Smooth muscle cell of the brain vasculature (primary cell): ENCODE results near the gene VAV2.

ENCODE experiments used
- DNase-seq: peaks from one replicate; pipeline ENCODE4 v3.0.0-alpha.2; 2012; ENCODE audit warnings: low read depth, low spot score

Gene VAV2

DNA sequence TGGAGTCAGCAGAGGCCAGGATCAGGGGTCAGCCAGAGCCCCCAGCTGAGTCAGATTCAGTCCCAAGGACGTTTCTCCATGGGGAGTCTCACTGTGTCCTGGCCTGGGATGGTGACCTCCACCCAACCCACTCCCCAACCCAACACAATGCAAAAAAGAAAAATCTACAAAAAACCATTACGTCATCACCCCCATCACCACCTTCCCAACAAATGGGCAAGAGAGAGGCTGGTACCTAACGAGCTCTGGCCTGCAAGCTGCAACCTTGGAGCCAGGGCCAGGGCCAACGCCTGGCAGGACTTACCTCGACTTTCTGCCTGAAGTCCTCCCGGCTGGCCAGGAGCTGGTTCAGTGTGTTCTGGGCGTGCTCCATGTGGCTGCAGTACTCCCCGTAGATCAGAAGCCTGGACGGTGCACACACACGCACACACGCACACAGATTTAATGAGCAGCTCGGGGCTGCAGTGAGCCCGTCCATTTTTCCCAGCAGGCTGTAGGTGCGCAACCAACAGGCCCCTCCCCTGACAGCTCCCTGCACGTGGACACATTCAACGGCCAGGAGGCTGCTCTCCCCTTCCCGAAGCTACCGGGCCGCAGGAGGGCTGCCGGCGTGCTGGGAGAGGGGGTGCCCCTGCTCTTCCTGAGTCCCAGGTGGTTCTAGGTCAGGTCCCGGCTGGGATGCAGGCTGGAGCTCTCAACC is 194.6 kb downstream of the VAV2 start:
- DNase-seq: no peak

DNA sequence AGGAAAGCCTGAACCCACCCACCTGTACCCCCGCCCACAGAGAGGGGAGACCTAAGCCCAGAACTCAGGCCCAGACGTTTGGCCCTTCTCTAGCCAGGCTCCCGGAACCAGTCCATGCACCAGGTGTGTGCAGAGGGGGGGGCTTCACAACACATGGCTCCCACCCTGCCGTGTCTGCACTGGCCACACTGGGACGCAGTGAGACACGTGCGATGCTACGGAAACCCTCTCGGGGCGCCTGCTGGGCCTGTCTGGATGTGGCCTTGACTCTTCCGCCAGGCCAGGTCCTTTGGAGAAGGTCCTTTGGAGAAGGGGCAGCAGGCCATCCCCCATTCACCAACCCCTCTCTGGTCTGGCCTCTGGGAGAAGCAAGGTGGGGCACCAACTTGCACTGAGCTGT is 195.6 kb downstream of the VAV2 start:
- no peak for DNase-seq

DNA sequence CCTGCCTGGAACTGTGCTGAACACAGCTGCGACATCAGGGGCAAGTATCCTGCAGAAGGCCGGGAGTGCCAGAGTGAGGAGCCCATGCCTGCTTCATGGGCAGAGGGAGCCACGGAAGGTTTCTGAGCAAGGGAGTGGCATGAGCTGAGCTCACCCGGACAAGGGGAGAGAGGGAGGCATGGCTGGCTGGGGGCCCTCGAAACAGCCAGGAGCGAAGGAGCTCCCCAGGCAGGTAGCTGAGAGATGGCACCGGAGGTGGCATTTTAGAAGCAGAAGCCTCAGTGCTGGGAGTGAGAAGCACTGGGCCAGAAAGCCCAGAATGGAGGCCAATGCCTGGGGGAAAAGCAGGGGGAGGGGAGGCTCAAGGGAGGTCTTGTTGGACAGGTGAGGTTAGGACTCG is 197.1 kb downstream of the VAV2 start:
- DNase-seq: no peak

DNA sequence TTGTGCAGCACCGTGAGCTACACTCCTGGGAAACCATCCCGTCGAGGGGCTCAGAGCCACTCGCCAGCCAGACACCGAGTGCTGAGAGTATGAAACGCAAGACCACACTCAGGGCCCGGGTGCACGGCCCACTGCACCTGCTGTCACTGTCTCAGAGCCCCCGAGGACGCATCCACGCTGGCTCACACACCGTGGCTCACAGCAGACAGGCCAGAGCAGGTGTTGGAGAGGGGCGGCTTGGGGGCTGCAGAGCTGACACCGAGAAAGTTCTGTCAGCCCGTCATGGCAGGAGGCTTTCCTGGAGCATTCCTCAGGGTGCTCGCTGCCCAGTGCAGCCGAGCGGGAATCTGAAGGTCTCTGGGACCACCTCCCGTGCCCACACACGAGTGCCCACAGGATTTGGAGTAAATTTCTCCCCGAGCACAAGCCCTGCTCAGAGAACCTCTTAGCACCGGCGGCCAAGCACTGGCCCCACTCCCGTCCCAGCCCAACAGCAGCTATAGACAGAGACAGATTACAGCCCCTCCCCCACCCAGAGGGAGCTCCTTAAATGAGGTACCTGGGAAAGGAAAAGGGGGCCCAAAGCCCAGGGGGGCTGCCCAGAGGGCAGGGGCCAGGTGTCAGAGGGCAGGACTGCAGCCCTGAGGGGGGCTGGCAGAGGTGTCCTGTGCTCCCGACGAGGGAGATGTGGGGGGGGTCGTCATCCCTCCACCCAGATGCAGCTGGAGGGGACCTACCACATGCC is 197.9 kb downstream of the VAV2 start:
- no peak for DNase-seq

DNA sequence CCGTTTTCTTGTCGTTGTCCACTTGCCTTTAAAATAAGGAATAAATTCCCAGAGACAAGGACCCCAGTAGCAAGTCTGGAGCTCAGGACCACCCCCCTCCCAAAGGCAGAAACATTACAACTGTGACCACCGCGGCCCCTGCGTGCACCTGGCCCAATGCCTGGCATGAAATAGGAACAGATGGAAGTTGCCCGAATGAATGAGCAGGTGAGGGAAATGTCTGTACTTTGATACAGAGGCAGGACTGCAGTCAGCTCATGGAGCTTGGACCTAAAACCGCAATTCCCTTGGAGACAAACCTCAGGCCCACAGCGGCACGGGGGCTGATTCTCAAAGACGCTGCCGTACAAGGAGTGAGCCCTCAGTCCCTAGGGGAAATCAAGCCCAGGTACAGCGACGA is 198.7 kb downstream of the VAV2 start:
- DNase-seq: no peak

DNA sequence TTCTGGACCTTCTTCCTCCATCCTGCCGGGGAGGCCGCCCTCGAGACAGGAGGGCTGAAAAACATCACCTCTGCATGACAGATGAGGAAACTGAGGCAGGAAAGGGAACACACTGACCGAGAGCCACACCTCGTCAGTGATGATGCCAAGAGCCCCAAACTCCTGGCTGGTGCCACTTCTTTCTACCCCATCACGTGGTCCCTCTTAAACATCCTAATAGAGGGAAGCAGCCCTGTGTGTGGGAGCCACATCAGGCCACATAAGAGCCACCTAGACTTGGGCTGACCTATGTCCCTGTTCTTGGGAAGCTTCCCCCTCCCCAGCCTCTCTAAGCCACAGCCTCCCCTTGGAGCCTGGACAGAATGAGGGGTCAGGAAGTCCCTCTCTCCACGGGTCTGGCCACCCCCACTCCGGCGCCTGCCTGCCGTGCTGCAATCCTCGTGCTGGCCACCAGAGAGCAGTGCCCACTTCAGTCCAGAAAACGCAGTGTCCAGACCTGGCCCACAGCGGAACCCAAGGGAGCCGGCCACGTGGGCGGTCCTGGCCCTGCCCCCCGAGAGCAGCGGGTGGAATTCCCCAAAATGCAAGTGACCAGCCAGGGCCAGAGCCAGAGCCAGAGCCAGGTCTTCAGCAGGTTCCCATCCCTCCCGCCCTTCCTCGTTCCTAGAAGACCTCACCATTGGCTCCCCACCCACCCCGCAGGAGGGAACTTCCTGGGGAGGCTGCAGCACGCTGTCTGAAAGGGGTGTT is 199.2 kb downstream of the VAV2 start:
- peak; percentile 15 for DNase-seq

DNA sequence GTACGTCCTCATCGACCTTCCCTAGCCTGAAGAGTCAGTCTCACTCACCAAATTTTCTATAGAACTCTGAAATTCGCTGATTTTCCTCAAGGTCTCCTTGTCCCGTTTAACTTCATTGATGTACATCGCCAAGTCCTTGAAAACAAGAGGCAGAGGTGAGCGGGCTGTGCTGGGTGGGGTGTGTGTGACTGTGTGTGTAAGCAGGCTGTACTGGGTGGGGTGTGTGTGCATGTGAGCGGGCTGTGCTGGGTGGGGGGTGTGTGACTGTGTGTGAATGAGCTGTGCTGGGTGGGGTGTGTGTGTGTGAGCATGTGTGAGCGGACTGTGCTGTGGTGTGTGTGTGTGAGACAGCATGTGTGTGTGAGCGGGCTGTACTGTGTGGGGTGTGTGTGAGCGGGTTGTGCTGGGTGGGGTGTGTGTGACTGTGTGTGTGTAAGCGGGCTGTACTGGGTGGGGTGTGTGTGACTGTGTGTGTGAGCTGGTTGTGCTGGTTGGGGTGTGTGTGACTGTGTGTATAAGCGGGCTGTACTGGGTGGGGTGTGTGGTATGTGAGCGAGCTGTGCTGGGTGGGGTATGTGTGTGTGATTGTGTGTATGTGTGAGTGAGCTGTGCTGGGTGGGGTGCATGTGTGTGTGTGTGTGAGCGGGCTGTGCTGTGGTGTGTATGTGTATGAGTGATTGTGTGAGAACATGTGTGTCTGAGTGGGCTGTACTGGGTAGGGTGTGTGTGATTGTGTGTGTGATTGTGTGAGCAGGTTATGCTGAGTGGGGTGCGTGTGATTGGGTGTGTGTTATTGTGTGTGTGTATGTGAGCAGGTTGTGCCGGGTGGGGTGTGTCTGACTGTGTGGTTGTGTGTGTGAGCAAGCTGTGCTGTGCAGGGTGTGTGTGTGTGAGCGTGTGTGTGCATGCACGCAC is 200.1 kb downstream of the VAV2 start:
- no peak for DNase-seq

DNA sequence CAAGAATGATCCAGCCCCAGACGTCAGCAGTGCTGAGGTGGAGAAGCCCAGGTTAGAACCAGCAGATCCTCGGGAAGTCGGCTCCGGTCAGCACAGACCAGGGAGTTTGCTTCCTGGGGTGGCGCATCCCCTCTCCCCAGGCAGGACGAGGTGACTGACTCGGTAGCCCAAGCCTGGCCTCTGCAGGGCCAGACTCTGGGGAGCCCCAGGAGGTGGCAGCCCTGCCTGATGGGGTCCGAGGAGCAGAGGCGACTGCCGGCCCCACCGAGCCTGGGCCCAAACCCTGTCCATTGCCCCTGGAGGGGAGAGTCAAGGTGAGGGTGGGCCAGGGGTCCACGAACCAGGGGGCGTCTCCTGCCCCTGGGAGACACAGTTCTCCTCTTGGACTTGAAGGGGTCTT is 201.1 kb downstream of the VAV2 start:
- no peak for DNase-seq

DNA sequence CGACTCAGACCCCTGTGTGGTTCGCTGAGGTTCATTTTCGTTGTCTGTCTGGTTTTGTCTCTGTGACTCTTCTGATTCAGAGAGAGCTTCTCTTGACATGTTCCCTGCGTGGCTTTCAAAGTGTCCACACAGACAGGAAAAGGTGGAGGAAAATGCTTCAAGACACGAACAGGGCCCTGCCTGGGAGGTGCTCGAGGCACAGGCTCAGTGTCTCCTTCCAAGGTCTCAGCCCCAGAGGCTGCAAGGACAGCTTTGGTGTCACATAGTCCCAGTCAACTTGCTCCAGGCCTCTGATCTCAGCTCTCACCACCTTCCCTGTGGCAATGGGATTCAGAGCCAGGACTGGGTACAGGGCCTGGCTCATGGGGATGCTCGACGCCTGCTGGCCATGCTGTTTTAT is 202.3 kb downstream of the VAV2 start:
- no peak for DNase-seq

DNA sequence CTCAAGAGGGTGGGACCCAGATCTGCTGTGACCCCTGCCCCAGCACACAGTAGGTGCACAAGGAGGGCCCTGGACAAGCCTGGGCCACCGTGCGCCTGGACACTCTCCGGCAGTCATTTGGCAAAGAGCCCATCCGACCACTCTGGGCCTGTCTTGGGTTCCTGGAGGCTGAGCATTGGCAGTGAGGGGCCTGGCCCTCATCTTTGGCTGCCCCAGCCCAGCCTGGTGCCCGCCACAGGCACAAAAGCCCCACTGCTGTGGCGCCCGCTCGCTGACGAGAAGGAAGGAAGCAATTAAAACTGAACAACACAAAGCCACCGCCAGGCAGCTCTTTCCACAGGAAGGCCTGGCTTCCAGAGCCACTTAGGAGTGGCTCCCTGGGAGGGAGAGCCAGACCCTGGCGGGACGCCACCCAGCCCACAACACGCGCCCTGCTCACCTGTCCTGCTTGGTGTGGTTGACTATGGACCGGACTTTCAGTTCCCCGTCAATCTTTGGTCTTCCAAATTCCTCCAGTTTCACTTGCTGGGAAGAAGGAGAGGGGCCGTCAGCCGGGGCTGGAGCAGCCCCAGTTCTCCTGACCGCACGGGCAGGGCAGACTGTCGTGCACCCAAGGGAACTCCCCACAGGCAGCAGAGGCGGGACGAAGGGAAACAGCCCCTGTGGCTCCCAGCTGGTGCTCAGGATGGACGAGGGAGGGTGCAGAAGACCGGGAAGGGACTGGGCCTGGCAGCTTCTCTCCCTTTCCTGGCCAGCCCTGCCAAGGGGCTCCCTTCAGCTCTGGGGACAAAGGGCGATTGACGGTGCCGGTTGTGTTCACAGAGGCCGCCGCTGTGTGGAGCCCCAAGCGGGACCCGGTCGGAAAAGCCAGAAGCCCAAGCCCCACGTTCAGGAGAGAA is 203.1 kb downstream of the VAV2 start:
- DNase-seq: no peak

DNA sequence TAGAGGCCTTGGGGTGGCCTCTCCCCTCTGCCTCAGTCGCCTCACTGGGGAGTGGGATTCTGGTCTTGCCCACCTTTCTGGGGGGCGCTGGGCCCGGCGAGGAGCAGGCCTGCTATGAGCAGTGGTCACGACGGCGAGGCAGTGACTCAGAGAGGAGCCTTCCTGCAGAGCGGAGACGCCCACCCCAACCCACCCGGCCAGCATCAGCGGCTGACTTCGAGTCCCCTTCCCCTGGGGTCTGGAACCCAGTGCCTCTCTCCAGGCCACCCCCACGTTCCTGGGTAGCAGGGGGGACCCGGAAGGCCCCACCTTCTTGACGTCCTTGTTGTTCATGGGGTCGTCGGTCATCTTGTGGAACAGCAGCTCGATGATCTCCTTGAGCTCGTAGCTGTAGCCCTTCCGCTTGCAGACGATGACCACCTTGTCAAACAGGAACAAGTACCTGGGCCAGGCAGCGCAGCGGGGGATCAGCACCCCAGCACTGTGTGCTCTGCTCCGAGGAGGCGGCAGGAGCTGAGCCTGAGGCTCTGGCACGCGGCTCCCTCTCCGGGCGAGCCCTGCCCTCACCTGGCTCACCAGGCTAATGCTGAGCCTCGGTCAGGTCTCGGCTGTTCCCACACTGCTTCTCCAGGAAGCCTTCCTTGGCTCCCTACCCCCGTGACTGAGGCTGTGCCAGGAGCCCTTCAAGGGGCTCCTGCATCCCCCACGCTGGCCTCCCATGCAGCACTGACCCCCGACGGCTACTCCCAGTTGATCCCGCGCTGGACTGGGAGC is 203.9 kb downstream of the VAV2 start:
- no peak for DNase-seq

DNA sequence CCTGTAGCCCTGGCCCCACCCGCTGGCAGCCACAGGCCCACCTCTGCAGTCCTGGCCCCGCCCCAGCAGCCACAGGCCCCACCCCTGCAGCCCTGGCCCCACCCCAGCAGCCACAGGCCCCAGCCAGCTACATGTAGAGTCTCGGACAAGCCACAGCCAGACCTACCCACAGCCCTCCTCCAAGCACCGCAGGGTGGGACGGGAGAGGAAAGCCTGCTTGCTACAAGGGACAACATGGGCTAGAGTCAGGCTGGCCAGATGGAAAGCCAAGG is 204.4 kb downstream of the VAV2 start:
- no peak for DNase-seq

DNA sequence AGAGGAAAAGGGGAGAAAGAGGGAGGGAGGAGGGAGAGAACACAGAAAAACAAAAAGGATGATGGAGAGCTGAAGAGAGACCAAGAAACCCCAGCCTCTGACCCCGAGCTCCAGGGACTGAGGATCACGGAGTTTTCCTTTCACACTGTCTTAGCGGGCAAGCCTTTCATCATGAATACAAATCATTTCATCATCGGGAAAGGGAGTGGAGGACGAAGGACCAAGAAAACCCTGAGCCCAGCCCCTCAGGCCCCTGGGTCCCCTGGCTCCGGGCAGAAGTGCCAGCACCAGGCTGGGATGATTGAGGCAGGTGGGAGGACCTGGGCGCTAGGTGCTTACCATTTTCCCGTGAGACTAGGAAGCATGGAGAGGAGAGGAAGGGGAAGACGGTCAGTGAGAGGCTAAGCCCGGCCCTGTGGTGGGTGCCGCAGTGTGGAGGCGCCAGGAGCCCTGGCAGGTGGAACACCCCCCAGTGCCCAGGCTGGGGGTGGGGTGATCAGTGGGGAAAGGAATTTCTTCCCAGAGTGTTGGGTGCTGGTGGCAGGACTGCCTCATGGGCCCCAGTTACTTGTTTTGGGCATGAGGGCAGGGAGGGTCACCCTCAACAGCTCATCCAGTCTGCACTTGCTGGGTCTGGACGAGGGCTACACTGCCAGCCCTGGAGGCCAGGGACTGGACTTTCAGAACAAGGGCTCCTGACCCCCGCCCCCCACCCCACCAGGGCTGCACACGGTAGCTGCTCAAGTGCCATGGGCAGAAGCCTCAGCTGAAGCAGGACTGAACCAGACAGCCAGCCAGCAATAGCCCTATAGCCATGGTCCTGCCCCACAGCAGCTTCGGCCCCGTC is 205.0 kb downstream of the VAV2 start:
- no peak for DNase-seq

DNA sequence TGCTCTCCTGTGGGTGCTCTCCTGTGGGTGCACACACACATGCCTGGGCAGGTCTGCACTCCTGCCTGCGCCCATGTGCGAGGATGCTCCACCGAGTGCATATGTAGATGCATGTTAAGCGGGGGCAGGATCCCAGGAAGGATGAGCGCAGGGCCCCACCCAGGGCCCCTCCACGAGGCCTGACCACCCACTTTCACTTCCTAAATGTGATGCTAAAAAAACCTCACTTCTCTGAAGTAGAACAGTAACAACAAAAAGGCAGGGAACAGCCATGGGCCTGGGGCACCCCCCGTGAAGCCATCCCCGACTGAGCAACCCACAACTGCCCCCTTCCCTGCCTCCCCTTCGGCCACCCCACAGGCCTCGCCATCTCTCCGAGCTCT is 205.8 kb downstream of the VAV2 start:
- no peak for DNase-seq

DNA sequence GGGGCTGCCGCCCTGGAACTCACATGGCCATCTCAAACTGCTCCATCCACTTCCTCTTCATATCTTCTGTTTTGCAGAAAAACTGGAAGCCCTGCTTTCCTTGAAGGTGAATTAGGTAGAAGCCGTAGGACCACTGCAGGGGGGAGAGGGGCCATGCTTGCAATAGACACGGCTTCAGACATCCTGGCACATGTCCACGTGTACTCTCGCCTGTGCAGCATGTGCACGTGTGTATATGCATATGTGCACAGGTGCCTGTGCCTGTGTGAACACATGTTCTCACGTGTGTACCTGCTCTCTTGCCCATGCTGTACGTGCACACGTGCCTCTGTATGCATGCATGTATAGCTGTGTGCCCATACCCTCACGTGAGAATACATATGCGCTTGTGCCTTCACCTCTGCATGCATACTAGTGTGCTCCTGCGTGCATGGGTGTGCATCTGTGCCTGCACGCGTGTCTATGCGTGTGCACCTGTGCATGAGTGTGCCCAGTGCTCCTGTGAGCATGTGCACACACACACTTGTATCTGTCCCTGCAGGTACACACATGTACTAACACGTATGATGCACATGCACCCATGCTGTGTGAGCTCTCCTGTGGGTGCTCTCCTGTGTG is 206.3 kb downstream of the VAV2 start:
- DNase-seq: no peak

DNA sequence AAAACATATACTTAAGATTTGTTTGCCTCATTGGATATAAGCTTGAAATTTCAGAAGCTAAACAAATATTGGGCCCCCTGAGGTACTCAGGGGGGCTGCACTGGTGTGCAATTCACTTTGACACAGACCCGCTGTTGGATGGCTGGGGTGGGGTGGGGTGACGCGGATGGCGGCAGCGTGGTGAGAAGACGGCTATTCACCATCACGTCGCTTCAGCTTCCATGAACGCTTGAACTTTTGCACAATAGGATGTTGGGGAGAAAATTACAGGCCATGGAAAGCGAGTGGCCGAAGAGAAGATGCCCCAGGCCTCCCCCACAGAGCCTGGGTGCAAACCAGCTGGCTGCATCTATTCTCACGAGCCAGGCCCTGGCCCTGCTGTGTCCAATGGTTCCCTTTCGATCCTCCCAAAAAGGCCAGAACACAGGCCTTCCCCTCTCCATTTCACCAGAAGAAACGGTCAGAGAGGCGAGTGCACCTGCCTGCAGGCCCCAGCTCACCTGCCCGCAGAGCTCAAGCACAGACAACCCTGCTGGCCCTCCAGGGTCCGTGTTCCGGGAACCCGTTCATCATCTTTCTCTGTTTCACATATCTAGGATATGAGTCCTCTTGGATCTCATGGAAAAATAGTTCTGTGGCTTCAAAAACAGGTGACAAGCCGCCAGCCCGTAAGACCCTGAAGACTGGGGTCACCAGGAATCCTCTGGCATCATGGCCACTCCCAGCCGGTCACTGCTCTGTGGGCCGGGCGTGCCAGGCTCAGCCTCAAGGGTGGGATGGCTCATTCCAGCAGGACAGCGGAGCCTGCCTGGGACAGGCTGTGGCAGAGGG is 207.2 kb downstream of the VAV2 start:
- DNase-seq: no peak

DNA sequence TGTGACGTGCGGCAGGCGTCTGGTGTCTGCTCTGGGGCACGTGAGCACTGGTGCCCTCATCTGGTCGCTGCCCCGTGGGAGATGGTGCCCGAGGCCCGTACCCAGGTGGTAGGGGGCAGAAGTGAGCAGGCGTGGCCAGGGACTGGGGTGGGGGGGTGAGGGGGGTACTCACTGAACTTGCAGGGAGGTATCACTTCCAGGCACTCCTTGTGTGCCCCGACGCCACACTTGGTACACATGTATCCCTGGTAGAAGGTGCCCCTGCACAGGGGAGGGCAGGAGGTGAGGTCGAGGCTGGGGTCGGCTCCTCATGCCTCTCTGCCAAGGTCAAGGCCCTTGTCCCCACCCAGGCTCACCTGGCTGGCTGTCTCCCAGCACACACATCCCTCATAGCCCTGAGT is 208.8 kb downstream of the VAV2 start:
- DNase-seq: no peak
